Upper lobe of left lung (tissue), 4 donors: ENCODE data around the gene ELN.

ENCODE experiments used
- POLR2AphosphoS5 ChIP-seq, 2 donors: sonication (generic); formaldehyde crosslinking; IDR thresholded peaks; one replicate each; pipeline ENCODE4 v1.5.1; 2017; ENCODE audit warnings: antibody characterized with exemption in 2 of 2
- TF ChIP-seq, protein P1 (sequence below), 6 experiments: fragments of 450-650 bp in 4 of 6; fragments of 200-600 bp in 2 of 6; sonication (generic) in 2 of 6; IDR thresholded peaks; one replicate each; pipeline ENCODE4 v1.5.1; 2016 to 2019; ENCODE audit warnings: antibody characterized with exemption in 6 of 6

DNA sequence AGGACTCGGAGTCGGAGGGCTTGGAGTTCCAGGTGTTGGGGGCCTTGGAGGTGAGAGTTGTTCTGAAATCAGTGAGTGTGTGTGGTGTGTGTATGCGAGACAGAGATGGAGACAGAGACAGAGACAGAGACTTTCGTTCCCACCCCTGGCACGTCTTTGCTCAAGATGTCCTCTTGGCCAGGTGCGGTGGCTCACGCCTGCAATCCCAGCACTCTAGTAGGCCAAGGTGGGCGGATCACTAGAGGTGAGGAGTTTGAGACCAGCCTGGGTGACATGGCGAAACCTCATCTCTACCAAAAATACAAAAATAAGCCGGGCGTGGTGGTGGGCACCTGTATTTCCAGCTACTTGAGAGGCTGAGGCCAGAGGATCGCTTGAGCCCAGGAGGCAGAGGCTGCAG, 35.7 kb downstream of the ELN start:
- TF ChIP-seq, protein P1, sequence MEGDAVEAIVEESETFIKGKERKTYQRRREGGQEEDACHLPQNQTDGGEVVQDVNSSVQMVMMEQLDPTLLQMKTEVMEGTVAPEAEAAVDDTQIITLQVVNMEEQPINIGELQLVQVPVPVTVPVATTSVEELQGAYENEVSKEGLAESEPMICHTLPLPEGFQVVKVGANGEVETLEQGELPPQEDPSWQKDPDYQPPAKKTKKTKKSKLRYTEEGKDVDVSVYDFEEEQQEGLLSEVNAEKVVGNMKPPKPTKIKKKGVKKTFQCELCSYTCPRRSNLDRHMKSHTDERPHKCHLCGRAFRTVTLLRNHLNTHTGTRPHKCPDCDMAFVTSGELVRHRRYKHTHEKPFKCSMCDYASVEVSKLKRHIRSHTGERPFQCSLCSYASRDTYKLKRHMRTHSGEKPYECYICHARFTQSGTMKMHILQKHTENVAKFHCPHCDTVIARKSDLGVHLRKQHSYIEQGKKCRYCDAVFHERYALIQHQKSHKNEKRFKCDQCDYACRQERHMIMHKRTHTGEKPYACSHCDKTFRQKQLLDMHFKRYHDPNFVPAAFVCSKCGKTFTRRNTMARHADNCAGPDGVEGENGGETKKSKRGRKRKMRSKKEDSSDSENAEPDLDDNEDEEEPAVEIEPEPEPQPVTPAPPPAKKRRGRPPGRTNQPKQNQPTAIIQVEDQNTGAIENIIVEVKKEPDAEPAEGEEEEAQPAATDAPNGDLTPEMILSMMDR (IDR thresholded peaks at IDR 0.05) = no peak
- no peak for TF ChIP-seq POLR2AphosphoS5 (IDR thresholded peaks at IDR 0.05)
